Stimulated activated CD8-positive, alpha-beta memory T cell treated with anti-CD3 and anti-CD28 coated beads, Interleukin-7, amount 100 ng/mL, for 48 hours (primary cell): ENCODE results near the gene TVP23A.
"Not testable (repeated sequence)": the region's sequence is repeated elsewhere in the genome, so short reads cannot be mapped to it uniquely, and the experiment has no call there.

Experiments used
- DNase-seq, 2 donors: peaks; one replicate each; pipeline ENCODE4 v3.0.0-alpha.2; 2020; ENCODE audit warnings: low read depth in 1 of 2; ENCODE audit errors: extremely low read depth in 1 of 2

TVP23A gene

DNA sequence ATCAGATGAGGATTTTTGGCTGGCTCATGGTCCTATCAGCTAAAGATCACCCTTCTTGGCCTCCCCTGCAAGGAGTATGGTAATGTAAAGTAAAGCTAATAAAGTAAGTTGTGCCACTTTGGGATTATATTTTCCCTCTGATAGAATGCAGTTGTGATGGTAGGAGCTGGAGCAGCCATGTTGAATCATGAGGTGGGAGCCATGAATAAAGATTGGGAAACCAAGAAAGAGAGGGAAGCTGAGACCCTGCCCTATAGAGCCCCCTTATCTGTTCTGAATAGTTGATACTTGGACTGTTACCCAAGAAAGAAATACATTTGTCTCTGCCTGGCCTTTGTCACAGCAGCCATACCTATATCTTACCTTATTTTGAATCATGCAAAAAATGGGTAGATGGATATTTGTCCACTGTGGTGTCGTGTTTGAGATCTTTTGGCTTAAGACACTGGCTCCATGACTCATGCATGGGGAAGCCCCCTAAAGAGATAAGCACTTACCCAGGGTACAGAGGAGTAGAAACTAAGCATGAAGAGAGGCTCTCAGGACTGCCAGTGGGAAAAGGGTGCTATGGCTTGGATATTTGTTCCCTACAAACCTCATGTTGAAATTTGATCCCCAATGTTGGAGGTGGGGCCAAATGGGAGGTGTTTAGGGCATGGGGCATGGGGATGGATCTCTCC lies 17.7 kb upstream of the TVP23A start:
- DNase-seq = no peak

DNA sequence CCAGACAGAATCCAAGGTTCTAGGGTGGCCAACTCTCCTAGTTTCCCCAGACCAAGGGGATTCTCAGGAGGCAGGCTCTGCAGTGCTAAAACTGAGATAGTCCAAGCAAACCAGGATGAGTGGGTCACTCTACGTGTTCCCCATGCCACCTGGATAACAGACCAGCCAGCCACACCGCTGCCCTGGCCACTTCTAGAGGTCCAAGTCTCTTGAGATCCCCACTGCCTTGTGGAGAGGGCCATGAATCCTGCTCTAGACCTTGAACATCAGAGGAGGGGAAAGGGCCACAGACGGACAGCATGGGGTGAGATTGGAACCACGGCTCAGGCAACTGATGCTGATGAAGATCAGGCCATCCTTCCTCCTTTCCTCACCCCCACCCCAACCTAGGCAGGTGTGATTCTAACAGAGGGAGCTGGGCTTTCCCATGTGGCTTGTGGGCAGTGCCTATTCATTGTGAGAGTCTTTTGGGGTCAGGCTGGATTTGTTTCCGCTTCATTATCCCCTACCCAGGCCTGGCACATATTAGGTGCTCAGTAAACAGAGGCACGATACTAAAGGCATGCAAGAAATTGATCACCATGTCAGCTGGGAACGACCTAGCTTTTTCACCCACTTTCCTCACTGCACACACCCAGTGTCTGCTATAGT lies 16.8 kb upstream of the TVP23A start:
- peak; percentile 24 to 32 for DNase-seq

DNA sequence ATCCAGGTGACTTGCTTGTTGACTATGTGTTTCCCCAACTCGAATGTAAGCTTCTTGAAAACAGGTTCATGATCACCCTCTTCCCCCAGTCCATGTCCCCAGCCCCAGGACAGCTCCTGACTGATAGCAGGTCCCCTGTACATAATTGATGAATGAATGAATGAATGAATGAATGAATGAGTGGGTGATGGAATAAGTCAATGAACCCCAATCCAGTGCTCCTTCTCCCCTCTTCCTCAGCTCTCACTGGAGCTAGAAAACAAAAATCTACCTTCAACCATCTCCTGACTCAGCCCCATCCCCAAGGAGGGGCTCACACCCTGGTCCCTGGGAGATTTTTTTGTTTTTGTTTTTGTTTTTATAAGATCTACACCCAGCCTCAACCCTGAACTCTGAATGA lies 16.2 kb upstream of the TVP23A start:
- DNase-seq = no peak

DNA sequence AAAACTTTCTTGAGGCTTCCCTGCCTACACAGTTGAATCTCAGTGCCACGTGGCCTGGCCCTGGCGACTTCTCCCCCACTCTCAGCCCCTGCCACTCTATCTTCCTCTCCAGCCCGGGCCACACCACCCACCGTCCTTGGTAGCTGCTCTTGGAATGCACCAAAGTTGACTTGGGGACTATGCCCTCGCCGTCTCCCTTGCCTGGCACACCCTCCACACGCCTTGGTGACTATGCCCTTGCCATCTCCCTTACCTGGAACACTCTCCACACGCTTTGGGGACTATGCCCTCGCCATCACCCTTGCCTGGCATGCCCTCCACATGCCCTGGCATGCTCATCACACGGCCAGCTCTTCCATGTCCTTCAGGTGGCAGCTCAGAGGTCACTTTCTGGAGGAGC lies 15.5 kb upstream of the TVP23A start:
- DNase-seq = no peak

DNA sequence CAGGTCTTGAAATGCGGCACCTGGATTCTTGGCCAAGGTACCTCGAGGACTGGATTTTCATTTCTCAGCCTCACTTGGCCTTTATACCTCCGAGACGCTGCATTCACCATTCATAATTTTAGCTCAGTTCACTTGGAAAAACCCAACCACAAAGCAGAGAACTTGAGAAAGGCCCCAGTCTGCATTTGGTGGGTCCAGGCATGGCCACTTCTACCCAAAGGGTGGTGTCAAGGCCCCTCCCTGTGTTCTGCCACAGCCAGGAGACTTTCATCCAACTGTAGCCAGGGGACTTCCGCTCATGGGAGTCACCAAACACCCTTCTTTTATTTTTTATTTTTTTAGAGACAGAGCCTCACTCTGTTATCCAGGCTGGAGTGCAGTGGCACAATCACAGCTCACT lies 14.7 kb upstream of the TVP23A start:
- no peak for DNase-seq

DNA sequence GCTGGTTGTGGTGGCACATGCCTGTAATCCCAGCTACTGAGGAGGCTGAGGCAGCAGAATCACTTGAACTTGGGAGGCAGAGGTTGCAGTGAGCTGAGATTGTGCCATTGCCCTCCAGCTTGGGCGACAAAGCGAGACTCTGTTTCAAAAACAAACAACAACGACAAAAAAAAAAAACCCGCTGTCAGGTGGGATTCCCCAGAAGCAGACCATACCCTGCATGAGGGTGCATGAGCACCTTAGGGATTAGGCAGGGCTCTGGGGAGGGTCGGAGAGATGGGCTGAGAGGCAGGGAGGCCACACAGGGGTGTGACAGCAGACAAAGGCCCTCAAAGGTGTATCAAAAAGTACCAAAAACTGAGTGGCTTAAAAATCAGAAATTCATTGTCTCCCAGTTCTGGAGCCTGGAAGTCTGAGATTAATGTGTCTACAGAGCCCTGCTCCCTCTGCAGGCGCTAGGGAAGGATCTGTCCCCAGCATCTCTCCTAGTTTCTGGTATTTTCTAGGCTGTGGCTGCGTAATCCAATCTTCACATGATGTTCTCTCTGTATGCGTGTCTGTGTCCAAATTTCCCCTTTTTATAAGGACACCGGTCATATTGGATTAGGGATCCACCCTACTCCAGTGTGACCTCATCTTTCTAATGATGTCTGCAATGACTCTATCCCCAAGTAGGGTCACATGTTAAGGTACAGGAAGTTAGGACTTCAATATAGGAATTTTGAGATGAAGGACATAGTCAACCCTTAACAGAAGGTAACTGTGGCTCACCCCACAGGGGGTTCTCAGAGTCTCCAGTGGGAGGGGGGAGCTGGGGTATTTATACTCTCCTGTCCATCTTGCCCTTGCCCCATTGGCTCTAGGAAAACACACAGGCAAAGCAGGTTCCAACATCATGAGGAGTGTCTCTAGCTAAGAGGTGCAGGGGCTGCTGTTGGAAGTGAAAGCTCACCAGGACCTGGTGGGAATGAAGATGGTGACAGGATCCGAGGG lies 13.6 kb upstream of the TVP23A start:
- DNase-seq = no peak

DNA sequence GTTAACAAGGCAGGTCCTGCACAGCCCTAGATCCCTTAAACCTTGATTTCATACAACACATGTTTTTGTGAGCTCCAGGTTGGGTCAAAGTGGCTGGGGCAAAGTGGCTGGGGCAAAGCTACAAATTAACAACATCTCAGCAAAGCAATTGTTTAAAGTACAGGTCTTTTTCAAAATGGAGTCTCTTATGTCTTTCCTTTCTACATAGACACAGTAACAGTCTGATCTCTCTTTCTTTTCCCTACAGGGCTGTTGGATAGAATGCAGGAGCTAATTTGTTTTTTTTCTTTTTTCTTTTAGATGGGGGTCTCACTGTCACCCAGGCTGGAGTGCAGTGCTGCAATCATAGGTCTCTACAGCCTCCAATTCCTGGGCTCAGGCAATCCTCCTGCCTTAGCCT lies 11.6 kb upstream of the TVP23A start:
- DNase-seq = not testable (repeated sequence)

DNA sequence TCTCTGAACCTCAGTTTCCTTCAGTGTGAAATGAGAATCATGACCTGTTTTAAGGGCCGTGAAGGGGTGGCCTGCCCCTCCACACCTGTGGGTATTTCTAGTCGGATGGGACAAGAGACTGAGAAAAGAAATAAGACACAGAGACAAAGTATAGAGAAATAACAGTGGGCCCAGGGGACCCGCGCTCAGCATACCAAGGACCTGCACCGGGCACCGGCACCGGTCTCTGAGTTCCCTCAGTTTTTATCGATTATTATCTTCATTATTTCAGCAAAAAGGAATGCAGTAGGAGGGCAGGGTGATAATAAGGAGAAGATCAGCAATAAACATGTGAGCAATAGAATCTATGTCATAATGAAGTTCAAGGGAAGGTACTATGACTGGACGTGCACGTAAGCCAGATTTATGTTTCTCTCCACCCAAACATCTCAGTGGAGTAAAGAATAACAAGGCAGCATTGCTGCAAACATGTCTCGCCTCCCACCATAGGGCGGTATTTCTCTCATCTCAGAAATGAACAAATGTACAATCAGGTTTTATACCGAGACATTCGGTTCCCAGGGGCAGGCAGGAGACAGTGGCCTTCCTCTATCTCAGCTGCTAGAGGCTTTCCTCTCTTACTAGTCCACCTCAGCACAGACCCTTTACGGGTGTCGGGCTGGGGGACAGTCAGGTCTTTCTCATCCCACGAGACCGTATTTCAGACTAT lies 10.9 kb upstream of the TVP23A start:
- DNase-seq = not testable (repeated sequence)

DNA sequence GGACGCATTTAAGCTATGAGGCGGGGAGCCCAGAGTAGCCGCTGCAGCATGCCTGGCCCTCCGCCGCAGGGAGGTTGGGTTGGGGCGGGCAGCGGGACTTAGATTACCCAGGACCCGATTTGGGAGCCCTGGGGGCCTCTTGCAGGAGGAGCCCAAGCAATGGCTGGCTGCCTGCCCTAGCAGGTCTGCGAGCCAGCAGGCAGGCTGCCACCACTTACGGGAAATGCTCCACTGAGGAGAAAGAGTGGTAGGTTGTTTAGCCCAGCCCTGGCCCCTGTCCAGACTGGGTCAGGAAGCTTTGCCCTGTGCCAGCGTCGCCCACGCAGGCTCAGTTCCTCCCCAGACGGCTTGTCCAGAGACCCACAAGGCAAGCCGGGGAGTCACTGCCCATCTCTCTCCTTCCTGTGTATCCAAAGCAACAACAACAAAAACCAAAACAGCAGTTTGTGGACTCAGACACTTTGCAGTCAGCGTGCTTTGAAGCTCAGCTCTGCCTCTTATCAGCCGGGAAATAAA lies 10.3 kb upstream of the TVP23A start:
- DNase-seq = no peak

DNA sequence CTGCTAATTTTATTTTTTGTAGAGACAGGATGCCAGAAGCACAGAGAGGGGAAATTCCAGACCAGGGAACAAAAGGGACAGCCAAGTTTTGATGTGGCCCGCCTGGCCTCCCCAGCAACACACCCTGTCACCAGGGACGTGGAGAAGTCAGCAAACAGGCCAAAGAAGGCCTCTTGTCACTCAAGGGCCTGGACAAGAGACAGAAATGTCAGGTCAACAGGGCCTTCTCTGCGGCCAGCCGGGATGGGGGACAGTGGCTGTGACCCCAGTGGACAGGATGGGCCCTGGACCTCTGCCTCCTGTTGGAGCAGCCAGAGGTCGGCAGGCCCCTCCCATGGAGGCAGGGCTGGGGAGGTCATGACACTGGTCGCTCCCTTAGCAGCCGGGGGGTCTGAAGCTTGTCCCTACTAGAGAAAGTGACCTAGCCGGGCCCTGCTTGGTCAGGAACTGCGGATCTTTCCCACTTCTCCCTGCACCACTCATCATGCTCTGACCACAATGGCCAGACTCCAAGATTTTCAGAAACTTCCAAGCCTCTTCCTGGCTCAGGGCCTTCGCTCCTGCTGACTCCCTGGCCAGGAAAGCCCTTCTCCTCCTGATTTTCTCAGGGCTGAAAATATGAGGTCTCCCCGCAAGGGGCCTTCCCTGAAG lies 9.2 kb upstream of the TVP23A start:
- no peak for DNase-seq

DNA sequence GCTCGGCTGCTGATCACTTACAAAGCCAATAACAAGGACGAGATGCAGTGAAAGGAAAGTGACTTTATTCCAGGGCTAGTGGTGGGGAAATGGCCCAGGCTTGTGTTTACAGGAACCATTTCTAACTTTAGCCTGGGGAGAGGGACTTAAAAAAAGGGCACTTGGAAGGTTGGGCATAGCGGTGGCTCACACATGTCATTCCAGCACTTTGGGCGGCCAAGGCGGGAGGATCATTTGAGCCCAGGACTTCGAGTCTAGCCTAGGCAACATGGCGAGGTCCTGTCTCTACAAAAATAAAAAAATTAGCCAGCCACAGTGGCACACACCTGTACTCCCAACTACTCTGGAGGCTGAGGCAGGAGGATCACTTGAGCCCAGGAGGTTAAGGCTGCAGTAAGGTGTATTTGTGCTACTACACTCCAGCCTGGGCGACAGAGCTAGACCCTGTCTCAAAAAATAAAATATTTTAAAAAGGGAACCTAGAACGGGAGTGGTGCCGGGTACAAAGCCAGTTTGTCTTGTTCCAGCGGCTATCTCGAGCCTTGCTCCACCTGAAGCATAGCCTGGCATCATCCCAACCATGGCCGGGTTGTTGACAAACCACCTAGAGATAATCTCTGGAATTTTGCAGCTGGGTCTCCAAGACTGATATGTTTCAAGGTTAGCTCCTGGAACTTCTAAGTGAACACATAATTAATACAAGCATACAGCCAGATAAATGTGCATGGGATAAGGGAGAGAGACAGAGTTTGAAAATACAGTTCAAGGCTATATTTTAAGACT lies 5.7 kb upstream of the TVP23A start:
- DNase-seq = no peak

DNA sequence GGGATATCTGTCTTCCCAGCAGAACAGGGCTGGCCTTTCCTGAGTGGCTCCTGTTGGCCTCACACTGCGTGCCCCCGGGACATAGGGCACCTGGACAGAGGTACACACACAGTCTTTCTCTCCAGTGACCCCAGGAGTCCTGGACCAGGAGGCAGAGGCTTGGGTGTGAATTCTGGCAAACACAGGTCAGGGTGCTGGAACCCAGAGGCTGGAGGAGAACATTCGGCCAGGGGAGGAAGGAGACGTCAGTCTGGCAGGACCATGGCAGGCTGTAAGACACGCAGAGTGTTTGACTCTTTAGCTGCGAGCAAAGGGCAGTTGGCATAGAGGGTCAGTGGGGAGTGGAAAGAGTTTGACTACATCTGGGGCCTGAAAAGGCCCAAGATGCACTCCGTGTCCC lies 4.1 kb upstream of the TVP23A start:
- no peak for DNase-seq

DNA sequence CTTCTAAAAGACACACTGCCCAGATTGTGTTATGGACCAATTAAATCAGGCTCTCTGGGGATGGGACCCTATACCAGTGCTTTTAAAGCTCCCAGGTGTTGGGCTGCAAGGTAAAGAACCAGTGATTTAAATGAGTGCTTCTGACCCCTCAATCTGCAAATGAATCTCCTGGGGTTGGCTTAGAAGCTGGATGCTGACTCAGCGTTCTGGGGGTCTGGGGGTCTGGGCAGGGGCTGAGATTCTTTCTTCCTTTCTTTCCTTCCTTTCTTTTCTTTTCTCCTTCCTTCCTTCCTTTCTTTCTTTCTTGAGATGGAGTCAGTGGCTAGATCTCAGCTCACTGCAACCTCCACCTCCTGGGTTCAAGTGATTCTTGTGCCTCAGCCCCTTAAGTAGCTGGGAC lies 2.0 kb upstream of the TVP23A start:
- no peak for DNase-seq

DNA sequence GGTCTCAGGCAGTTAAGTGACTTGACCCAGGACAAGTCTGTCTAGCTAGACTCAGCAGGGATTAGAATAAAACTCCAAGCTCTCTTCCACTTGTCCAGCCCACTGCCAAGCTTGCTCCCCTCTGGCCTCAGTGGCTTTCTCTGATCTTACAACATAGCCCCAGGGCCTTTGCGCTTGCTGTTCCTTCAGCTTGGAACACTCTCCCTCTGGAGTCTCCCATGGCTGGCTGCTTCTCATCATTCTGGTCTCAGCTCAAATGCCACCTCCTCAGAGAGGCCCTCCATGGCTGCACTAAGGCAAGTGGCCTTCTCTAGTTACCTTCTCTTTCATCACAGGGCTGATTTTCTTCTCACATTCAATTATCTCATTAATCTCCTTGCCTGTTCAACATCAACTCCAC lies 1.1 kb downstream of the TVP23A start:
- DNase-seq = no peak

DNA sequence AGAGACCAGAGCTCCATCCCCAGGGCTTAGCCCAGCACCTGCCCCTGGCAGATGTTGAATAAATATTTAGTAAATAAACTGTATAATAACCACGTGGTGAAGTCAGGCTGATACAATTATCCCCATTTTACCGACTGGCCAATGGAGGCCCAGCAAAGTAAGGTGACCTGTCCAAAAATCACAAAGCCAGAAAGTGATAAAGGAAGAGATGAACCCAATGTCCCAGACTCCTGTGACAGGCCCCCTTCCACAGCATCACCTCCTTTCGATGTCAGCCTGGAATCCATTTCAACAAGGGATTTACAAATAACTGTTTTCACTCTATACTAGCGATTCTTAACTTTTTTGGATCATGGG lies 5.5 kb downstream of the TVP23A start:
- DNase-seq = no peak

DNA sequence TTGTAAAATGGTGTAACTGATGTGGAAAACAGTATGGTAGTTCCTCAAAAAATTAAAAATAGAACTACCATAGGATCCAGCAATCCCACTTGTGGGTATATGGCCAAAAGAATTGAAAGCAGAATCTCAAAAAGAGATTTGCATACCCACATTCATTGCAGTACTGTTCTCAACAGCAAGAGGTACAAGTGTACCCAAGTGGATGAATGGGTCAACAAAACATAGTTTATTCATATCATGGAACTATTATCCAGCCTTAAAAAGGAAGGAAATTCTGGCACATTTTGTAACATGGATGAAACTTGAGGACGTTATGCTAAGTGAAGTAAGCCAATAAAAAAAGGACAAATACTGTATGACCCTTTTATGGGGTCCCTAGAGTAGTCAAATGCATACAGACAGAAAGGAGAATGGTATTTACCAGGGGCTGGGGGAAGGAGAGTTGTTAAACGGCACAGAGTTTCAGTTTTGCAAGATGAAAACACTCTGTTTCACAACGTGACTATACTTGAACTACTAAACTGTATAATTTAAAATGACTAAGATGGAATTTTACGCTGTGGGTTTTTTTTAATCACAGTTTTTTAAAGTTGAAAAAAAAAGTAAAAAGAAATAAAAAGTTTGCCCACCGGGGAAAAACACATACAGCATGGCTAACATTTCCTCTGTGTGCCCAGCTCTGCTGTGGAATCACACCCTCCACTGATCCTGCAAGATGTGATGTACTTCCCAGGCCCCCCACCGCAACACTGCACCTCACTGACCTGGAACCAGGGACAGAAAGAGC lies 6.1 kb downstream of the TVP23A start:
- DNase-seq = no peak

DNA sequence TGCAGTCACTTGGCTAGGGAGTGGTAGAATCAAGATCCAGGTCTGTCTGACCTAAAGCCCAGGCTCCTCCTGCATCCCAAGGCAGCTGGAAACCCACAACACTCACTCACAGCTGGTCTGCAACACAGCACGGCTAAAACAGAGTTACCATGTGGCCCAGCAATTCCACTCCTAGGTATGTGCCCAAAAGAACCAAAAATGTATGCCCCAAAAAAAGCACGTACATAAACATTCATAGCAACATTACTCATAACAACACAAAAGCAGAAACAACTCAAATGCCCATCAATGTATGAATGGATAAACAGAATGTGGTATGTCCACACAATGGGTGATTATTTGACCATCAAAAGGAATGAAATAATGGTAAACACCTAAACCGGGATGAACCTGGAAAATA lies 8.9 kb downstream of the TVP23A start:
- no peak for DNase-seq

DNA sequence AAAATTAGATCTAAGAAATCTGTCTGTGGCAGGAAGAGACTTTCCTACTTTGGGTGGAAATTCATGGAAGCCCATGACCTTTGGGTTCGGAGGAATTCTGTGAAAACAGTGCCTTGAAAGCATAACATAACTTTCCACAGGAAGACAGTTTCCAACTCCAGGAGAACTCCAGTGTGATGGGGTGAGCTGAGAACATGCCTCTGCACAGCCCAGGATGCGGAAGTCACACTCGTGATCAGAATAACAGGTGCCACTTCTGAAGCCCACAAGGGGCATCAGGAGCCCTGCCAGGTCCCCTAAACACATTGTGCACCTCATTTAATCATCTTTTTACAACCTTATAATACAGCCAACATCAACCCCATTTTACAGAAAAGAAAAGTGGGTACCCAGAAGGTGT lies 9.7 kb downstream of the TVP23A start:
- DNase-seq = no peak

DNA sequence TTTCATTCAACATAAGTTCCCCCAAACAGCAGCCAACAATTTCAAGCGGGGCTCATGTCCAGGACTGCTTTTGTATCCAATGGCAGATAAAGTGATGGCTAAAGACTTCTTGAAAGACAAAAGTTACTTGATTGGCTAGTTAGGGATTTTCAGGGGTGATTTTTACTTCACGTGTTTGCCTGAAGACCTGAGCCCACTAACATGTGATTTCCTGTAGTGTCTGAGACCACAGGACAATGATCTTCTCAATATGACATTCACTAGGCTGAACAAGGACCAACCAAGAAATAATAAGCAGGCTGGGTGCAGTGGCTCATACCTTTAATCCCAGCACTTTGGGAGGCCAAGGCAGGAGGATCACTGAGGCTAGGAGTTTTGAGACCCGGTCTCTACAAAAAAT lies 10.4 kb downstream of the TVP23A start:
- no peak for DNase-seq
